Activated T-cell treated with anti-CD3 and anti-CD28 coated beads for 48 hours (primary cell): Measurements from ENCODE around the gene CEACAM19.
"Not testable (repeated sequence)": the region's sequence is repeated elsewhere in the genome, so short reads cannot be mapped to it uniquely, and the experiment has no call there.

Experiments
- DNase-seq: peaks from one replicate; pipeline ENCODE4 v3.0.0-alpha.2; 2020; ENCODE audit warnings: low read depth

The CEACAM19 gene

DNA sequence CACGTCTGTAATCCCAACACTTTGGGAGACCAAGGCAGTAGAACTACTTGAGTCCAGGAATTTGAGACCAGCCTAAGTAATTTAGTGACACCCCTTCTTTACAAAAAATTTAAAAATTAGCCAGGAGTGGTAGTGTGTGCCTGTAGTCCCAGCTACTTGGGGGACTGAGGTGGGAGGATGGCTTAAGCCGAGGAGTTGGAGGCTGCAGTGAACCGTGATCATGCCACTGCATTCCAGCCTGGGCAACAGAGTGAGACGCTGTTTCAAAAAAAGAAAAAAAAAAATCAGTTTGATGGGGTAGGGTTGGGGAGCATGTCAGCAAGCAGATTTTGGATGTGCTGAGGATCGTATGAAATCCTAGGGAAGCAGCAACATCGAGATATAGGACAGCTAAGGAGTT is 4.2 kb downstream of the CEACAM19 start:
- no peak for DNase-seq

DNA sequence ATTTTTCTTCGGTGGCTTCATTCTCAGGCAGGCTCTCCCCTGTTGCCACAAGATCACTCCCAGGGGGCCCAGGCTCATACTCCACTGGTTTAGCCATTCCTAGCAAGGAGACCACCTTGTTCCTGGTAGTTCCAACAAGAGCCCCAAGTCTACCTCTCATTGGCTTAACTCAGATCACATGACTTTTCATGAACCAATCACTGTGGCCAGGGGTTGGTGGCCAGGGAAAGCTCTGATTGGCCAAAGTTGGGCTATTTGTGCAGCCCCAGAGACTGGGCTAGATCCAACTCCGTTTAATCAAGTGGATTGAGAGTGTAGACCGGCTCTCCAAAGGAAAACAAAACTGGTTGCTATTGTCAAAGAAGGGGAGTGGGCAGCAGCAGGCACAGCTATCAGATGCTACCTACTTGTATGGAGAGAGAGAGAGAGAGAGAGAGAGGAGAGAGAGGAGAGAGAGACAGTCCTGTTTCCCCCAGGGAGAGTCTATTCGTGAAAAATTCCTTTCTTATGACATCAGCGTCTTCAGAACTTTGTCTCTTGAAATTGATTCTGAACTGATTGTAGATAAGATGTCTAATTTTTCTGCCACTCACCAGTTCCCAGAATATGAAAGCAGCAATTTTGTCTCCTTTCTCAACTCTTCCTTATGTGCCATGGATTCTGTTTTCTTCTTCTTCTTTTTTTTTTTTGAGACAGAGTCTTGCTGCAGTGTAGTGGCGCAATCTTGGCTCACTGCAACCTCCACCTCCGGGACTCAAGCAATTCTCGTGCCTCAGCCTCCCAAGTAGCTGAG is 5.9 kb downstream of the CEACAM19 start:
- no peak for DNase-seq

GRCh38 chr19:44680536-44680935 is 9.3 kb downstream of the CEACAM19 start:
- no peak for DNase-seq

DNA sequence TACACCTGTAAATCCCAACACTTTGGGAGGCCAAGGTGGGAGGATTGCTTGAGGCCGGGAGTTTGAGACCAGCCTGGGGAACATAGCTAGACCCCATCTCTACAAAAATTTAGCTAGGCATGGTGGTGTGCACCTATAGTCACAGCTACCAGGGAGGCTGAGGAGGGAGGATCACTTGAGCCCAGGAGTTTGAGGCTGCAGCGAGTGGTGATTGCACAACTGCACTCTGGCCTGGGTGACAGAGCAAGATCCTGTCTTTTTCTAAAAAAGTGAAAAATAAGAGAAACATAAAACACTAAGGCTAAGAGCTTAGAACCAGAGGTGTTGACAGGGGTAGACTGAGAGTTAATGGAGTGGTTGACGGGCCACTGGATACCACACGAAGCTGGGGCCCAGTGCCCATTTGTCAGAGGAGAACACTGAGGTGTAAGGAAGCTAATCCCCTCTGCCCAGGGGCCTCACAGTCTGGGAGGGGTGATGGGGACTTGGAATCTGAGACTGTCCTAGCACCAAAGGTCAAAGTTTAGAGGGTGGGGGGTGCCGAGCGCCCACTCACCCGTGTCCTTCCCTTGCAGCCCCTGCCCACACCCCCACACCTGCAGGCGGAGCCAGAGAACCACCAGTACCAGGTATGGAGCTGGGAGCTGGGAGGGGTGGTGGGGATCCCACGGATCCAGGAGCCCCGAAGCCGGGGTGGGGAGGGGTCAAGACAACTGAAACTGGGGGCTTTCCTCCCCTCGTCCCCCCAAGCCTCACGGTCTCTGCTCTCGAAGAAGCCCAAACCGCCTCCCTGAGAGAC is 10.9 kb downstream of the CEACAM19 start:
- no peak for DNase-seq

GRCh38 chr19:44682807-44683206 is 11.5 kb downstream of the CEACAM19 start:
- DNase-seq = no peak

DNA sequence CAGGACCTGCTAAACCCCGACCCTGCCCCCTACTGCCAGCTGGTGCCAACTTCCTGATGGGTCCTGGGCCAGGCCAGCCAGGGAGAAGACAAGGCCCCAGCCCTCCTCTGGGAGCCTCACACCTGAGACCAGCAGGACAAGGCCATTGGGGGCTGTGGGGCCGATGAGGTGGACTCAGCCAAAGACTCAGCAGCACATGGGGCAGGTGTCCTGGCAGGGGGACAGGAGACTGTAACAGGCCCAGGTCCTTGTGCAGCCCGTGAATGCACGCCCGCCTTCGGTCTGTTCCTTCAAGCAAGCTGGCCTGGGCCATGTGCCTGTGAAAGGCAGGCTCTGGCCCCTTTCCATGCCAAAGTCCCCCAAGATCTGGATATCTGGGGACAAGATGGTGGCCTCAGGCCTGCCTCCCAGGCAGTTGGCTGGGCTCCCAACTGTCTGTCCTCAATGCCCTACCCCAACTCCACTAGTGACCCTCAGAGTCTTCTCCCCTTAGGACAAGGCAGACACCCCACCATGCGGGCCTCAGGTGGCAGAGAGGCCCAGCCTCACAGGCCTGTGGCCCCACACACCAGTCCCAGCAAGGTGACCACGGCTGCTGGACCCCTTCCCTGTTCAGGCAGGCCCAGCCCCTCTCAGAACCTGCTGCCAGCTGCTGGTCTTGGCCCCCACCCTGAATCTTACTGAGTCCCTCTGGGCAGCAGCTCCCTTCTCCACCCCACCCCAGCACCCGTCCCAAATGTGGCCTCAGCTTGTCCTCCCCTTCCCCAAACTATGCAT is 12.3 kb downstream of the CEACAM19 start:
- no peak for DNase-seq

GRCh38 chr19:44684396-44684795 is 13.1 kb downstream of the CEACAM19 start:
- DNase-seq = not testable (repeated sequence)

GRCh38 chr19:44684892-44685863 is 13.9 kb downstream of the CEACAM19 start:
- no peak for DNase-seq

GRCh38 chr19:44685877-44686276 is 14.6 kb downstream of the CEACAM19 start:
- DNase-seq = no peak

DNA sequence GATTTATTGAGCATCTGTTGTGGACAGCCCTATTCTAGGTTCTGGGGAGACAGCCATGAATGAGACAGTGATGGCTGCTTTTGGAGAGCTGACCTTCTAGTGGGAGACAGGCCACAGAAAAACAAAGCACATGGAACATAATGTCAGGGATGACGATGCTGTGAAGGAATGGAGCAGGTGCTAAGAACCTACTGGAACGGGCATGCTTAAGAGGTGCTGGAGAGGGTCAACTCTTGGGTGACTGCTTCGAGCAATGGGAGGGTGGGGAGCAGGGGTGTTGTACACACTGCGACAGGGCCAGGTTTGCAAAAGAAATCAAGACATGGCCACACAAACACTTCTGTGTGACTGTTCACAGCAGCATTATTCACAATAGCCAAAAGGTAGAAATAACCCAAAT is 15.6 kb downstream of the CEACAM19 start:
- DNase-seq = no peak

DNA sequence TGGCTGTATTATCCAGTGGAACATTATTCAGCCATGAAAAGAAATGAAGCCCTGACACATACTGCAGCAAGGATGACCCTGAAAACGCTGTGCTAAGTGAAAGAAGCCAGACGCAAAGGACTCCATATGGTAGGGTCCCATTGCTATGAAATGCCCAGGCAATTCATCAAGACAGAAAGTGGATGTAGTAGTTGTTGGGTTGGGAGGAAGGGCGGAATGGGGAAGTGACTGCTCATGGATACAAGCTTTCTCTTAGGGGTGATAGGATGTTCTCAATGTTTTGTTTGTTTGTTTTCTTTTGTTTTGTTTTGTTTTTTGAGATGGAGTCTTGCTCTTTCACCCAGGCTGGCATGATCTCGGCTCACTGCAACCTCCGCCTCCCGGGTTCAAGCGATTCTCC is 16.6 kb downstream of the CEACAM19 start:
- no peak for DNase-seq

- DNase-seq = peak; percentile 68
Measured at GRCh38 chr19:44689290-44690130, 18.2 kb downstream of the CEACAM19 start.

- no peak for DNase-seq
Measured at GRCh38 chr19:44690131-44690440, 18.8 kb downstream of the CEACAM19 start.

- no peak for DNase-seq
Measured at GRCh38 chr19:44692379-44692721, 21.1 kb downstream of the CEACAM19 start.

GRCh38 chr19:44694184-44694579 is 22.9 kb downstream of the CEACAM19 start:
- DNase-seq = peak; percentile 35

DNA sequence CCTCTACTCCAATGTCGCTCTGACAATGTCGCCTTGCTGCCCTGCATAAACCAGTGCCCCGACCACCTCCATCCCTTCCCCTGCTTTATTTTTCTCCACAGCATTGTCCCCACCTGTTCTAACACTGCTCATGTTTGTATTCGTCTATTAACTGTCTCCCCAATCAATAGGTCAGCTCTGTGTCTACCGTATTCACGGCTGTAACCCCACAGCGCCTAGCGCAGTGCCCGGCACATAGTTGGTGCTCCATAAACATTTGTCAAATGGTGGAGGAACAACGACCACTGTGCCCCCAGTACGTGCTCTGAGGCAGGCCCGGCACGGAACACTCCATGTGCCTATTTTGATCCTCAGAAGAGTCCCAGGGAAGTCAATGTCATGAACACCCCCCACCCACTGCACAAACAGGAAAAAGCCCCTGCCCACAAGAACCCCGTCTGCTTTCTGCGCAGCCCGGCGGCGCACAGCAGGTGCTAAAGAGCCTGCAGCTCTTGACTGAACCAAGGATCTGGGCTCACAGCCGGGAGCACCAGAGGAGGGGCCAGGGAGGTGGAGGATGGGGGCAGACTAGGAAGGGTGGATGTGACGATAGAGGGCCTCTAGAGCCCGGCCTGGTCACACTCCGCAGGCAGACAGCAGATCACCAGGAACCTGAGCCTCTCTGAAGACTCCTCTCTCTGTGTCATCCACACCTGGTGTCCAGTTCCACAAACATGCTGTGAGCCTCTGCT is 25.8 kb downstream of the CEACAM19 start:
- no peak for DNase-seq

DNA sequence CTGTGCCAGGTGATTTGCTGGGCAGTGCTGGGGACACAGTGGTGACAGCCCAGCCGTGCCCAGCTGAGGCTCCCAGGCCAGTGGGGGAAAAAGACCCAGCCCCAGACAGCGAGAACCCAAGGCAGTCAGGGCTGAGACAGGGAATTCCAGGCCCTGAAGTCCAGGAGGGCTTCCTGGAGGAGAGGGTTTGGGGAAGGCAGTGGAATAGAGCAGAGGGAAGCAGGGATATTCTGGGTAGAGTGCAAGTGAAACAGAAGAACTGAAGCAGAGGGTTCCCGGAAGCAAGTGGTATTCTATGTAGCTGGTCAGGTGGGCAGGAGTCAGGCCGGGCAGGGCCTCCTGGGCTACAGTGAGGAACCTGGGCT is 26.4 kb downstream of the CEACAM19 start:
- DNase-seq = no peak

DNA sequence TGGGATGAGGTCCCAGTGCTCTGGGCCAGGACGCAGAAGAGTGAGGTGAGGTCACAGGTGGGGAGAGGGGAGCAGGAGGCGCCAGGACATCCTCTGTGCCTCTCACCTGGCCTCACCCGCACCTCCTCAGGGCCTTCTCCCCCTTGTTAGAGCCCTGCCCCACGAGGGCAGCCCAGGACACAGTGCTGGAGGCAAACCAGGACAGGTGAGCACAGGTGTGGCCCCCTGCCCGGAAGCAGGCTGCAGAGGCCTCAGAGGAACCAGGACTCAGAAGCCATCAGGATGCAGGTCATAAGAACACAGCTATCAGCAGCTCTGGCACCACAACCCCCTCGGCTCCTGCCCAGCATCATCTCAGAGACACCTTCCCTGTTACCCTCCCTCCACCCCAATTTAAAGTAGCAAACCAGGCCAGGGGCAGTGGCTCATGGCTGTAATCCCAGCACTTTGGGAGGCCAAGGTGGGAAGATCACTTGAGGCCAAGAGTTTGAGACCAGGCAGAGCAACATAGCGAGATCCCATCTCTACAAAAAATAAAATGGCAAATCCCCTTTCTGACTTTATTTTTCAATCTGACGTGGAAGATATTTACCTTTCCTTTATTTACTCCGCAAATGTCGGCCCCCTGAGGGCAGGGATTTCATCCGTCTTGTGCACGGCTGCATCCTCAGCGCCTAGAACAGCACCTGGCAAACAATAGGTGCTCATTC is 27.4 kb downstream of the CEACAM19 start, which contains the start of gene CEACAM16:
Gene CEACAM16 (plus strand): TSS at position 660 of the 710 bp plus-strand sequence. CDS start 2,306 bp downstream, outside the sequence.
- no peak for DNase-seq

- DNase-seq = no peak
Measured at GRCh38 chr19:44700547-44700946, 29.3 kb downstream of the CEACAM19 start.
